ENCODE measurements around the gene PCID2.

DNA sequence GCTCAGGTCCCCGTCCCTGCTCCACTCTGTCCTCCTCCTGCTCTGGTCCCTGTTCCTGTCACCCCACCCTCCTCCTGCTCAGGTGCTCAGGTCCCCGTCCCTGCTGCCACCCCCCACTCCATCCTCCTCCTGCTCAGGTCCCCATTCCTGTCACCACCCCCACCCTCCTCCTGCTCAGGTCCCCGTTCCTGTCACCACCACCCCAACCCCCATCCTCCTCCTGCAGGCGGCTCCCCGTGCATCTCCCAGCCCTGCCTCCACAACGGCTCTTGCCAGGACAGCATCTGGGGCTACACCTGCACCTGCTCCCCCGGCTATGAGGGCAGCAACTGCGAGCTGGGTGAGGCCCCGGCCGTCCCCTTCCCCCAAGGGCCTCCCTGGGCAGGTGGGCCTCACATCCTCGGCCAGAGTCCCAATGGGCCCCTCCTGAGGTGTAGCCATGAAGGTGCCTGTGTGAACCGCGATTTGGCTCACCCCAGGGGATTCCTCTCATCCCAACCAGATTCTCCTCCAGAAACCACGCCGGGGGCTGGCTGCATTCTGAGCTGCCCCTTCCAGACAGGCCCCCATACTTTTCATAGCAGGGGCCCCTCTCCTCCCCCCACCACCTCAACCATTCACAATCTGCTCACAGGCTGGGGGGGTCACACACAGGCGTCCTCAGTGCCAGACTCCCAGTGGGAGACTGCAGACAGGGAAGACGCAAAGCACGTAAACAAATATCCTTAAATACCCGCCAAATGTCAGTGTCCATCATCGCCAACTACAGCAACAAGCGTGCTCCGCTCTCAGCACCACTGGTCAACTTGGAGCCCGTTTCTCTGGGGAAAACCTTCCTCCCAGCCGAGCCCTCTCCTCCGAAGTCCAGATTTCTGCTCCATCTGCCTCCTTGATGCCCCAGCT is 45.4 kb downstream of the PCID2 start:
- TF ChIP-seq ZFX (IDR thresholded peaks at IDR 0.05), result no peak
- TF ChIP-seq, protein P1, sequence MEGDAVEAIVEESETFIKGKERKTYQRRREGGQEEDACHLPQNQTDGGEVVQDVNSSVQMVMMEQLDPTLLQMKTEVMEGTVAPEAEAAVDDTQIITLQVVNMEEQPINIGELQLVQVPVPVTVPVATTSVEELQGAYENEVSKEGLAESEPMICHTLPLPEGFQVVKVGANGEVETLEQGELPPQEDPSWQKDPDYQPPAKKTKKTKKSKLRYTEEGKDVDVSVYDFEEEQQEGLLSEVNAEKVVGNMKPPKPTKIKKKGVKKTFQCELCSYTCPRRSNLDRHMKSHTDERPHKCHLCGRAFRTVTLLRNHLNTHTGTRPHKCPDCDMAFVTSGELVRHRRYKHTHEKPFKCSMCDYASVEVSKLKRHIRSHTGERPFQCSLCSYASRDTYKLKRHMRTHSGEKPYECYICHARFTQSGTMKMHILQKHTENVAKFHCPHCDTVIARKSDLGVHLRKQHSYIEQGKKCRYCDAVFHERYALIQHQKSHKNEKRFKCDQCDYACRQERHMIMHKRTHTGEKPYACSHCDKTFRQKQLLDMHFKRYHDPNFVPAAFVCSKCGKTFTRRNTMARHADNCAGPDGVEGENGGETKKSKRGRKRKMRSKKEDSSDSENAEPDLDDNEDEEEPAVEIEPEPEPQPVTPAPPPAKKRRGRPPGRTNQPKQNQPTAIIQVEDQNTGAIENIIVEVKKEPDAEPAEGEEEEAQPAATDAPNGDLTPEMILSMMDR (conservative IDR thresholded peaks at IDR 0.05), result no peak
